ENCODE measurements around the gene TRAPPC5.
A peak's percentile ranks its signal among the peaks of the same experiment; 100 is the strongest.

Gene TRAPPC5

DNA sequence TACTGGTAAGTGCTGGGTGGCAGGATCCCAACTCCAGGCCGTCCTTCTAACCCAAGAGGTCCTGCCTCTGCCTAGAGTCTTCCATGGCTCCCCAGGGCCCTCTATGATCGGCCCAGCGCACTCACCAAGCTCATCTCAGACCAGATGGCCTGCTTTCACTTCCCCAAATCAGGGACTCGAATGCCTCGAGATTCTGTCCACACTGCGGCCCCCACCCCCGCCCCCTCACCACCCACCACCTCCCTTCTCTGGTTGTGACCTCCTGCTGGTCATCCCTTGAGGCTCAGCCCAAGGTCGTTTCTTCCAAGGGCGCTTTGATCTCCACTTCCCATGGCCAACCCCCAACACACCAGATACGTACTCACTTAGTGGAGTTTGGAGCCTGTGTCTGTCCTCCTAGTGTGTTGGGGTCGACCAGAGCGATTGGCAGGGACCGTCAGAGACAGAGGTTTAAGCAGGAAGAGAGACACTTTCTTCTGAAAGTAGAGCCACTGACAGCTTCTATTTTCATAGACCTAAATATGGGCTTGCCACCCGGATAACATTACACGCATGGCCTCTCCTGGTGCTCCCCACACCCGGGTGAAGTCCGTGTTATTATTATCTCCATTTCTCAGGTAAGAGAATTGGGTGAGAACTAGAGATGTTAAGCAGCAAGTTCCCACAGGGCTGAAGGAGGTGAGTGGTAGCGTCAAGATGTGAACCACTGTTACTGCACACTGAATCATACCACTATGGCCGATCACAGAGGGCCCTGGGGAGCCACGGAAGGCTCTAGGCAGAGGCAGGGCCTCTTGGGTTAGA is 21.2 kb downstream of the TRAPPC5 start, which contains the start of gene FCER2:
TSS of gene FCER2 (minus strand) at position 478 of the 804 bp plus-strand sequence. CDS start 2,371 bp downstream, outside the sequence.
- H3K4me3 ChIP-seq (ENCODE audit: low read depth, low read length), result peak within 1 kb of the TSS; percentile 73
- TF ChIP-seq, protein P1, sequence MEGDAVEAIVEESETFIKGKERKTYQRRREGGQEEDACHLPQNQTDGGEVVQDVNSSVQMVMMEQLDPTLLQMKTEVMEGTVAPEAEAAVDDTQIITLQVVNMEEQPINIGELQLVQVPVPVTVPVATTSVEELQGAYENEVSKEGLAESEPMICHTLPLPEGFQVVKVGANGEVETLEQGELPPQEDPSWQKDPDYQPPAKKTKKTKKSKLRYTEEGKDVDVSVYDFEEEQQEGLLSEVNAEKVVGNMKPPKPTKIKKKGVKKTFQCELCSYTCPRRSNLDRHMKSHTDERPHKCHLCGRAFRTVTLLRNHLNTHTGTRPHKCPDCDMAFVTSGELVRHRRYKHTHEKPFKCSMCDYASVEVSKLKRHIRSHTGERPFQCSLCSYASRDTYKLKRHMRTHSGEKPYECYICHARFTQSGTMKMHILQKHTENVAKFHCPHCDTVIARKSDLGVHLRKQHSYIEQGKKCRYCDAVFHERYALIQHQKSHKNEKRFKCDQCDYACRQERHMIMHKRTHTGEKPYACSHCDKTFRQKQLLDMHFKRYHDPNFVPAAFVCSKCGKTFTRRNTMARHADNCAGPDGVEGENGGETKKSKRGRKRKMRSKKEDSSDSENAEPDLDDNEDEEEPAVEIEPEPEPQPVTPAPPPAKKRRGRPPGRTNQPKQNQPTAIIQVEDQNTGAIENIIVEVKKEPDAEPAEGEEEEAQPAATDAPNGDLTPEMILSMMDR (IDR thresholded peaks at IDR 0.05; ENCODE audit: borderline replicate concordance, insufficient read depth, low read depth, low read length), result 0 out of 2 replicates have a peak, but pooled peaks have one; percentile 3

DNA sequence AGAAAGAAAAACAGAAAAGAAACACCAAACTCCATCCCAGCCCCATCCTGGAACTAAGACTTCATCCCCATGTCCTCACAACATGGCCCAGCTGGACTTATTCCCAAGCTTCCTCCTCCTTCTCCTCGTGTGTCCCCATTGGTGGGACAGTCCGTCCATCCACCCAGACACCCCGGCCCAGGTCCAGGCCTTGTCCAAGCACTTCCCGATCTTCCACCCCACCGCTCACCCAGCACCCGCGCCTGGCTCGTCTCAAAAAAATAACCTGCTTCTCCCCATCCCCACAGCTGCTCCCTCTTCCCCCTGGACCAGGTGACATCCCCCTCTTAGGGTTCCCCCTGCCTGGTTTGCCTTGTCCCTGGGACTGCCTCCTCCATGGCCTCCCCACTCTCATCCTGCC is 22.7 kb downstream of the TRAPPC5 start:
- no peak overlapping the region for H3K4me3 ChIP-seq (ENCODE audit: low read depth, low read length)
- TF ChIP-seq, protein P1 (IDR thresholded peaks at IDR 0.05; ENCODE audit: borderline replicate concordance, insufficient read depth, low read depth, low read length), result no peak

DNA sequence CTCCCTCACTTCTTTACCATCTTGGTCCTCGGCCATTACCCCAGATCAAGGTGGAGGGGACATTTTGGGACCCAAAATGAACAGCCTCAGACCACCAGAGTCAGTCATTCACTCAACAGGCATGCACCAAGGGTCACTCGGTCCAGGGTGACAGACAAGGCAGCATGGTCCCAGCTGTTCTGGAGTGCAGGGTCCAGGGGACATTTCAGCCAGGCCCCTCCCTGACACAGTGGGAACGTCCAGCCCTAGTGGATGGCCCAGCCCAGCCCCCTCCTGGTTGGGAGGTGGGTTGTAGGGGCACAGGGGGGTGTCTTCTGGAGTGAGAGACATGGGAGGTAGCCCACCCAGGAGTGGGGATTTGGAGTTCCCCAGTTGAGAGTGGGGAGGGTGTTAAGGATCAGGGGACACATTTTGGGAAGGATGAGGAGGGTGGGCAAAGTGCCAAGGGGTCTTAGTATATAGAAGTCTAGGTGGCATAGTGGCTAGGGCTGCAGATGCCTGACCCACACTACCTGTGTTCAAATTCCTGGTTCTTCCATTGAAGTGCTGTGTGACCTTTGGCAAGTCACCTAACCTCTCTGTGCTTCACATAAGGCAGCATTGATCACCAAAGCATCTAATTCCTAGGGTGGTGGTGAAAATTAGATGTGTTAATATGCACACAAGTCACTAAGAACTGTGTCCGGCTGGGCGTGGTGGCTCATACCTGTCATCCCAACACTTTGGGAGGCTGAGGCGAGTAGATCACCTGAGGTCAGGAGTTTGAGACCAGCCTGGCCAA is 23.8 kb downstream of the TRAPPC5 start:
- no peak overlapping the region for H3K4me3 ChIP-seq (ENCODE audit: low read depth, low read length)
- TF ChIP-seq, protein P1 (IDR thresholded peaks at IDR 0.05; ENCODE audit: borderline replicate concordance, insufficient read depth, low read depth, low read length), result no peak

DNA sequence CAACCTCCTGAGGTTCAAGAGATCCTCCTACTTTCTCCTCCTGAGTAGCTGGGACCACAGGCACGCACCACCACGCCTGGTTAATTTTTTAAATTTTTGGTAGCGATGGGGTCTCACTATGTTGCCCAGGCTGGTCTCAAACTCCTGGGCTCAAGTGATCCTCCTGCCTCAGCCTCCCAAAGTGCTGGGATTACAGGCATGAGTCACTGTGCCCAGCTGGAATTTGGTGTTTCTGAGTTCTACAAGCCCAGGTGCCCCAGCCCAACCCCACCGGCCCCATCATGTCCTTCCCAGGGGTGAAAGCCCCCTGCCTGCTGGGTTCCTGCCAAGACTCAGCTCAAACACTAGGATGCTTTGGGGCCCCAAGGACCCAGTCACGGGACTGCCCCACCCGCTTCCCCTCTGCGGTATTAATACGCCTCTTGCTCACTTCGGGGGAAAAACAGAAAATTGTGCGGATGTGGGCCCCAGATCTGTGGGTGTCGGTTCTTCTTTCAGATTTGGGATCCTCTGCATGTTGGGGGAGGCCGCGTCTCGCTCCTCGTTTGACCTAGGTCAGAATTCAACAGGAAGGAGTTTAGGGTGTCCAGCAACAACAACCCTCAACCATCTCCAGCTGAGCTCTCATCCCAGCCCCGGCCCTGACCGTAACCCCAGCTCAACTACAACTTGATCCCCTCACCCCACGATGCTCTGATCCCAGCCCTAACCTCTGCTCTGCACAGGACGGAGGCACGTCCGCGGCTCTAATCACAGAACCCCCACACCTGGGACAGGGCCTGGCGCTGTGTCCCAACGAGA is 25.0 kb downstream of the TRAPPC5 start:
- H3K4me3 ChIP-seq (ENCODE audit: low read depth, low read length), result peak overlapping the region; percentile 21
- TF ChIP-seq, protein P1 (IDR thresholded peaks at IDR 0.05; ENCODE audit: borderline replicate concordance, insufficient read depth, low read depth, low read length), result no peak

DNA sequence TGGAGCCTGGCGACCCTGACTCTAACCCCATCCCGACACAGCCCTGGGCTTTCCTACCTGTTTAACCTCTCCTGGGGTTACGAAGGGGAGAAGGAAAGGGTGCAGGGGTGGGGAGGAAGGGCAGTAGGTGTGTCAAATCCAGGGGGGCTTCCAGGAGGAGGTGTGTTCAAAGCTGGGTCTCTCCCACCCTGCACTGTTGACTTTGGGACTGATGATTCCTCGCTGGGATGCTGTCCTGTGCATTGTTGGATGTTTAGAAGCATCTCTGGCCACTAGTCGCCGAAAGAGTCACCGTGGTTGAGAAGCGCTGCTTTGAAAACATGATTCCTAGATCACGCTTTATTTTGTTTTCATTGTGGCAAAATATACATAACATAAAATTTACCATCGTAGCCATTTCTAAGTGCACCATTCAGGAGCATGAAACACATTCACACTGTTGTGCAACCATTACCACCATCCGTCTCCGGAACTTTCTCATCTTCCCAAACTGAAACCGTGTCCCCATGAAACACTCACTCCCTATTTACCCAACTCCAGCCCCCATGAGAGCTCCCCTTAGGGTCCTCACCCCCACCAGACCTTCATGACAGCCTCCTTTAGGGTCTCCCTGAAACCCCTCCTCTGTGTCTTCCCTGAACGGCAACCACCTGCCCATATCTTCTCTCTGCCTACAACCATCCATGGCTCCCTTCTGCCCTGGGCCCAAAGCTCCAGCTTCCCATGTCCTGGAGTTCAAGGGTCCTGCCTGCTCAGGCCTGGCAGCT is 25.7 kb downstream of the TRAPPC5 start:
- peak overlapping the region; percentile 21 for H3K4me3 ChIP-seq (ENCODE audit: low read depth, low read length)

More for the DNA sequence above, 25.7 kb downstream of the TRAPPC5 start:
- TF ChIP-seq, protein P1 (IDR thresholded peaks at IDR 0.05; ENCODE audit: borderline replicate concordance, insufficient read depth, low read depth, low read length), result no peak
